NCI-H446 (cell line): ENCODE measurements around the gene SH3BP4.
"Not testable (repeated sequence)": the region's sequence is repeated elsewhere in the genome, so short reads cannot be mapped to it uniquely, and the experiment has no call there.

Source experiments
- DNase-seq, 2 experiments: peaks; one replicate each; lab custom pipeline; 2025; lab: John Stamatoyannopoulos, UW

SH3BP4 gene

DNA sequence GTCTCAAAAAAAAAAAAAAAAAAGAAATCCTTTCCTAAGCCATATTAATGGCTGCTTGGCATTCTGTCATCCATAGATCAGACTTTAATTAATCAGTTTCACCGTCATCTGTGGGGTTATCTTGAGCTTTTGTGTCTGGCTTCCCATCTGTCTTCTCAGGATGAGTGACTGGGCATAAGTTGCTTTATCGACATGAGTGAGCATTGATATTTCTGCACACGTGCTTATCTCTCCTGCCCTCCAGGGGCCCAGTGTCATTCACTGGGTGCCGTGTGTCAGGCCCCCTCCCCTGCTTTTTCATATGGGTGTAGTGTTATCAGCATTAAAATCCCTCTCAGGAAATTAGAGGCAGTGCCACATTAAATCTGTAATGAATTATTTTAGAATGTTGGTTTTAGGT lies 65.6 kb downstream of the SH3BP4 start:
- no peak for DNase-seq

DNA sequence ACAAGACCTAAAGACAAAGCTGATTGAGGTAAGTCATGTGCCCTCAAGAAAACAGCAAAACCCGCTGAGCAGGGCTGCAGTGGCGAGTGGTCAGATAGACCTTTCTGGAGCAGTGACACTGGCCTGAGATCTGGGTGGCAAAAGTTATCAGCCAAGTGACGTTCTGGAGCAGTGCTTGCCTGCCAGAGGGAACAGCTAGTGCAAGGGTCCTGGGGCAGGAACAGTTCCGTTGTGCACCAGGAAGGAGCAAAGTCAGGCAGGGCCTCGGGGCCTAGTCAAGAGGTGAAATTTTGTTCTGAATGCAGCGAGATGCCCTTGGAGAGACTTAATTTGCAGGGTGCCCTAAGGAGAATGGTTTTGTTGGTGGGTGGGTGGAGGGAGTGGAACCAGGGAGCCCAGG lies 67.0 kb downstream of the SH3BP4 start:
- DNase-seq = no peak

DNA sequence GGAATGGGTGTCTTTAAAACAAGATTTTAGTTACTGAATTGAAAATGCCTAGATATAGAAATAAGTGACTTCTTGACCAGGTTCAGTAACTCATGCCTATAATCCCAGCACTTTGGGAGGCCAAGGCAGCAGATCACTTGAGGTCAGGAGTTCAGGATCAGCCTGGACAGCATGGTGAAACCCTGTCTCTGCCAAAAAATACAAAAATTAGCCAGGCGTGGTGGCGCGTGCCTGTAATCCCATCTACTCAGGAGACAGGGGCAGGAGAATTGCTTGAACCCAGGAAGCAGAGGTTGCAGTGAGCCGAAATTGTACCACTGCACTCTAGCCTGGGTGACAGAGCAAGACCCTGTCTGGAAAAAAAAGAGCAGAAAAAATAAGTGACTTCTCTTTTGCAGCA lies 68.3 kb downstream of the SH3BP4 start:
- not testable (repeated sequence) for DNase-seq

DNA sequence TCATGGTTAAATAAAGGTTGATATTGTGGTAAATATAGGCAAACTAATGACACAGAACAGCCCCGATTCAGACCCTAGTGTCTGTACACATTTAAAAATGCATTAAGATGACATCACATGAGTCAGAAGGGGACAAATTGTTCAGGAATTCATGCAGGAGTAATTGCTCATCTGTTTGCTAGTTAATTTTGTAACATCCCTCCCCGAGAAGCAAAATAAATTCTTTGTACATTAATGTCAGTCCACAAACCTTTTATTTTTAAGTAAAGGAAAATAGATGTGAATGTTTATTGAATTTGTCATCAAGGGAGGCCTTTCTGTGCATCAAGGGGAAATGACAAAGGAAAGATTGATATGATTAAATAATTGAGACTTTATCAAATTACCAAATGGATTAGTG lies 69.9 kb downstream of the SH3BP4 start:
- no peak for DNase-seq

DNA sequence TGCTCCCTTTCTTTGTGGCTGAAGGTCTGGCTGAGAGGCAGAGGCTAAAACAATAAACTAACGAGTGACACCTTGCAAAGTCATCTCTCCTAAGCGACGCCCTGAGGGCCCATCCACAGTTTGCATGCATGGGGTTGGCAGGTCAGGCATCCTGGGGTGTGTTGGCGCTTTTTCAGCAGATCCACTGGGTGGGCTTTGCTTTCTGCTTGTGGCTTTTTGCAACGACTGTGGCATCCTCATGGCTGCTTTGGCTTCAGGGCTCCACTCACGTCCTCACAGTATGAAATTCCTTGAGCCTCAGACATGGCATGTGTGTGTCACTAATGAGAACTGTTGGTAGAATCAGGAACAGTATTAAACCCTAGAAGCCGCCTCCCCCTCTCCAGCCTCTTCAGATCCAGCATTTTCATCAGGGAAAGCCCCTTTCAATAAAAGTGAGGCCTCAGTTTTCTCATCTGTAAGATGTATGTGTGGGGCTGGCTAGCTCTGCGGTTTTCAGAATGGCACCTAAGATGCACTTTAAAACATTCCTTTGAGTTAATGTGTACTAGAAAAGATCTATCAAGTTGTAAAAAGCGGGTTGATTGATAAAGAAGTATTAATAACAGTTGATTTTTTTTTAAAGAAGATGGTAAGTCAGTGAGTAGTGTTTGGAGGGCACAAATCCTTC lies 72.5 kb downstream of the SH3BP4 start:
- no peak for DNase-seq

DNA sequence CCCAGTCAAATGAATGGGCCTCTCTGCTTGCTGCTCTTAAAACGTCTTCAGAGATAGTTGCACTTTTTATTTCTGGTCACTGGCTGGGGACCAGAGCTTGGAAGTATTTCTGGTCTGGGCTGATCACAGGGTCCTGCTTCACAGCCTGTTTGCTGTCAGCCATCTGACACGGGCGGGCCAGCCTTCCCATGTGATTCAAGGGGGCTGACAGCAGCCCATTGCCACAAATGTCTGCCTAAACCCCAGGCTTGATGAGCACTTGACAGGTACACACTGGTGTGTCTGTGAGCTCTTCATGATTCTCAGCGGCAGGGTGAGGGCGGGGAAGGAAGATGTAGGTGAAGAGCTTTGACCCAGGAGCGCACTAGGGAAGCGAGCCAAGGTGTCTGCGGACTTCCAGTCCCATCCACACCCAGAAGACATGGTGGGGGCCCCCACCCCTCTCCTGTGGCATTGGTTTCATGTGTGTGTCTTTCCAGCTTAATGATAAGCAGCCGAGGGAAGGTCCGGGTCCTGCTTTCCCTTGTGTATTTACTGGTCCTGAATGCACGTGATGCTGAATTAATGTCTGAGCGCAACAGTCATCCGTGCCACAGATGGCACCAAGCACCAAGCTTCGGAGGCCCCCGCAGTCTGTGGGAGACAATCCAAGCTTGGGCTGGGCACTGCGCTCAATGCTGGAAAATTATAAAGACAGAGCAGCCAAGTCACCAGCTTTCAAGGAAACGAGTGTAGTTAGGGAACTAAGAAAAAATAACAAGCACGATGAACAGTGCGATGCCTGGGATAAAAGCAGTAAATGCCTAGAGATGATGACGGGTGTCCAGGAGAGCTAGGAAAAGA lies 73.3 kb downstream of the SH3BP4 start:
- DNase-seq = peak; percentile 68 to 91

DNA sequence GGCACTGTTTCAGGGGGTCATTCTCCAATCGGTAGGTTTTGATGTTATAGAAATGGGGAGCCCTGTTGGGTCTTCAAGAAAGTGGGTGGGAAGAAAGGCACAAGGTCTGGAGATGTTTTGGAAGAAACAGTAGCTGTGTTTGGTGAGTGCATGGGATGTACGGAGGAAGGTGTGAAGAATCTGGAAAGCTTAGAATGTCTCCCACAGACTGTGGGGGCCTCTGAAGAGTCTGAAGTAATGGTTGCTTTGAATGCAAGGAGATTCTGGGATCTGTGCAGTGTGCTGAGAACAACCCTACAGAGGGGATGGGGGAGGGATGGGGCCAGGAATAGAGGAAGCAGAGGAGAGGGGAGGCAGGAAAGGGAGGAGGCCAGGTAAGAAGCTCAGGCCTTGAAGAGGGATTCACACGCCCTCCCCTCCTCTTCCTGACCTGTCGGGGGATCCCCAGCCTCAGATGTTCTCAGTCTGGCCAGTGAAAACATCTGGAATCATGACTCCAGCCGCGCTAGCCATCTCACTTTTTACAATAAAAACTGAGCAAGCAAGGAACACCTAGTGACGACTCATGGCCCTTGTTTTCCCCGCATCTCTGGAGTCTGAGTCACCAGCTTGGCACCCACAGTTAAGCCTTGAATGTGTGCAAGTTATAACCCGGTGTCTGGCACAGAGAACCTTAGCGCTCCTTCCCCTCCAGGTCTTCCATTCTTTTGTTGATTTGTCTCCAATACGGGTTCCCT lies 74.2 kb downstream of the SH3BP4 start:
- peak; percentile 50 to 61 for DNase-seq

DNA sequence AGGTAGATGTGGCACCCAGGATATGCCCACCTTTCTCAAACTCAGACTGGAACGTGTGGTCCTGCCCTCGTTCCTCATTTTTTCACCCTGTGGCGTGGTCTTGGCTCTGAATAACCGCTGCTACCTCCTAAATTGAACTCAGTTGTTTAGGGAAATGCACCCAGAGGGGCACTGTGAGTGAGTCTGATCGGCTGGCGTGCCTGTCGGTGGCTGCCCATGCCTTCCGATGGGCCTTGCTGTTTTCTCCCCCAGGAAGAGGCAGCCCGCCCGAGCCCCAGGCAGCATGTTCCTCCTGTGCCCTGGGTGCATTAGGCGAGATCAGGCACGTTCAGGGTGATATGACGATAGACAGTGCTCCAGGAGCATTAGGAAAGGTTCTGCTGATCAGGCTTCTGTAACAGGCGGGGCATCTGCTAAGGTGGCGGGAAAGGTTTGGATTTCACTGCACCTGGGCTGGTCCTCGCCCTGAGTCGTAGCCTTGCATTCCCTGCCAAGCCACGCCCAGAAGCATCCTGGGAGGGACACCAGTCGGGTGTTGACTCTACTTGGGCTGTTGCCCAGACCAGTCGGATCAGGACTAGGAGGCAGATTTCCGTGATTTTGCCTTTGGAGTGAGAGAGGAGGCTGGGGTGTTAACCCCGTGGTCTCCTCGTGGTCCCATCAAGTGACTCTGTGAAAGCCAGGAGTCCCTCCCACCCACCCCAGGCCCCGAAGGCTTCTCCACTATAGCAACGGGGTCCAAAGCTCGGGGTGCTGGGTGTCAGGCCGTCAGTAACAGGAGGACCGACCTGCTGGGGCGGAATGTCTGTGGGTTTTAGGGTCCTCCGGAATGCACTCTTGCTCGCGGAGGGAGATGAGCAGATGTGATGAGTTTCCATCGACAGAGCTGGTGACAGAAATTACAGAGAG lies 75.1 kb downstream of the SH3BP4 start:
- peak; percentile 90 to 95 for DNase-seq

DNA sequence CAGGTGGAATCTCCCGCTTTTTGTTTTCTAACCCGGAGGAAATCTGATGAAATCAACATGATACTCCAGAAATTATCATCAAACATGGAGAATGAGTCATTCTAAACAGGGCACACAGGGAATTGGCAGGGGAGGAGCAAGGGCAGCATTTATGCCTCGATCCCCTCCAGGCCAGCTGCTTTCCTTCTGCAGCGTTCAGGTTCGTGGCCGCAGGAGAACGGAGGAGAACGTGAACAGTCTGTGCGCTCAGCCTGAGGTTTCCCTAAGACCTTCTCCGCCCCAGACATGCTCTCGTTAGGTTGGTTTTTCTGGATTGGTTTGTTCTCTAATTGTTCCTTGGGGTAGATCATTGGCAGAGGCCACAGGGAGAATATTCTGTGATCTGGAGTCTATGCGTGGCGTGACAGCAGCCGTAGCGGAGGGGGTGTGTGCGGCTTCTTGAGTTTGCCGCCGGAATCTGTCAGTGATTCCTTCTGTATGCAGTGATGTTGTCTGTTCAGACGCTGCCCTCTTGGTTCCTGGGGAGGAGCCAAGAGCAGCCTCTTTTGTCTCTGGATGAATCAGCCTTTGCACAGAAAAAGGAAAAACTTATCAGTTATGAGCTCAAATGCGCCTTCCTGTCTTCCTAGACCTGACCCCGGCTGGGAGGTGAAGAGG lies 75.9 kb downstream of the SH3BP4 start:
- peak in 1 of 2 experiments; percentile 55 for DNase-seq

DNA sequence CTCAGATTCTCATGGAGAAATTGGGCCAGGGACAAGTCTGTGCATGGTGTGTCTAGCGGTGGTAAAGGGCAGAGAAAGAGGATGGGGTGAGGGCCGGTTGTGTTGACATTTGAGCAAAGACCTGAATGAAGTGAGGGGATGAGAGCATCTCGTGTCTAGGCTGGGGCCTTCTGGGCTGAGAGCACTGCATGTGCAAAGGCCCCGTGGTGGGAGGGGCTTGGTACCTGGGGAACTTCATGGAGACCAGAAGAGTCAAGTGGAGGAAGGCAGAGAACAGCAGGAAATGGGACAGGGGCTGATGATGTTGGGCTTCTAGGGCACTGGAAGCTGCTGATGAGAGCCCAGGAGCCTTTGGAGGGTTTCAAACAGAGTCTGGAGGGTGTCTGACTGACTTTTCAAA lies 76.8 kb downstream of the SH3BP4 start:
- no peak for DNase-seq

DNA sequence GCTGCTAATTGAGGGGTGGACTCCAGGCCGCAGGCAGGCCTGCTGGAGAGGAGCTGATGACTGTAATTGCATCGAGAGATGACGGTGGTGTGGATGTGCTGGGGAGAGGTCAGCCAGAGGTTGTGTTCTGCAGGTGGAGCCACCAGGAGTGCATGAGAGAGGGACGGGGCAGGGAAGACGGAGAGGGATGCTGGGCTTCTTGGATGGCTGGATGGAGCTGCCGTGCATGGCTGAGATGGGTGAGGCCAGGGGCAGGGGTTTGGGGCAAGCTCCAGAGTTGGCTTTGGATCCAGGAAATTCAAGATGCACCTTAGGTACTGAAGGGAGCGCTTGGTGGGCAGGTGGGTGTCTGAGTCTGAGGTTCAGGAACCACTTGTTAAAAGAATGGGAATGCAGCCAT lies 77.2 kb downstream of the SH3BP4 start:
- DNase-seq = no peak

DNA sequence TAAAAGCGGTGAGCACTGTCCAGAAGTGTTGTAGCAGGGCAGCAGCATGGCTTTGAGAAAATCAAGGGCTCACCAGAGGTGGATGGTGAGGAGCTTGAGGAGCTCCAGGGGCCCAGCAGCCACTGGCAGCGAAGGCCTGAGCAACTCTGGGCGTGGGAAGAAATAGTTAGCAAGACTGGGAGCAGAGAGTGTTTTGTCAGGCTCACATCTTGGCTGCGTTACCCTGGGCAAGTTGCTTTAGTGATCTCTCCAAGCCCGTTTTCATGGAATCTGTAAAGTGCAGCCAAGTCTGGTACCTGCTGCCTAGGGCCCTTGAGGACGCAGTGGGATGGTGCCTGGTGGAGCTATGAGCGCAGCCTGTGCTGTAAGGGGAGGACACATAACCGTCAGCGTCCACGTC lies 78.3 kb downstream of the SH3BP4 start:
- no peak for DNase-seq

DNA sequence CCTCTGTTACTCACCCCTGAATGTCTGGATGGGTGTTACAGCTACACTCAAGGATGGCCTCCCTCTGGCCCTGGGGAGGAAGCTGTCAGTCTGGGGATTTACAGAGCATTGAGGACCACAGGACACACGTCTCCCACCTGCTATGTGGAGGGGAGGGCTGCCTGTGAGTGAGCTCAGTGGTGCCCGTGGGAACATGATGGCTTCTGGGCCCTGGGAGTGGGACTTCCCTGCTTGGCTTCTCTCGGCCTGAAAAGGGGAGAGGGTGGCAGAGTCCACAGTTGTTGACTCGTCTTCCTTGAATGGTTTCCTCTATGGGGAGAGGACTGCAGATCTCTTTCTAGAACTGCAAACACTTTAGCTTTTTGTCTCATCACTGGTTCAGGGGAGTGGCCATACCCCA lies 79.1 kb downstream of the SH3BP4 start:
- DNase-seq = no peak

DNA sequence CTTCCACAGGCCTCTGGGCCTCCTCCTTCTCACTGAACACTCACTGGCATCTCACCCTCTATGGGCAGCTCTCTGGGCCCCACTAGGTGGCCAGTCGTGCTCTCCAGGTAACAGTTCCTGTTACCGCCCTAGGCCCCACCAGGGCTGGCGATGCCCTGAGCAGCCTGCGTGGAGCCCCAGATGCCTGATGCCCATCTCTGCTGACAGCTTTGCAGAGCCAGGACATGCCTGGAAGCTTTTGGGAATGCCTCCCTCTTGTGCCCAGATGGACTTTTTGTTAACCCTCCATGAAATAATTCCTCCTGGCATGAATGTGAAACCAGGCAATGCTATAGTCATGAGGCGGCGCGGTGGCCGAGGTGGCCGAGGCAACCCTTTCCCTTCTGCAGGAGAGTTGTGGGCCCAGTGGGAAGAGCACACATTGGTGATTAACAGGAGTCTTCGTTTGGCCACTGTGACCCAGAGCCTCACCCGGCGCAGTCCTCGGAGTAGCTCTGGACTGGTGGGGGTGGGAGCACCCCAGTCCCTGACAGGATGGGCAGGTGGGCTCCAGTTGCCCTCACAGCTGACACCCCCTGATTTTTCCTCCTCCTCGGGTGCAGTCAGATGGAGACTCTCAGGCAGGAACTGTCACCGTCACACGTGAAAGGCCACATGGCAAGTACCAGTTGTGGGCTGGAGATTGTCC lies 80.0 kb downstream of the SH3BP4 start:
- DNase-seq = no peak

DNA sequence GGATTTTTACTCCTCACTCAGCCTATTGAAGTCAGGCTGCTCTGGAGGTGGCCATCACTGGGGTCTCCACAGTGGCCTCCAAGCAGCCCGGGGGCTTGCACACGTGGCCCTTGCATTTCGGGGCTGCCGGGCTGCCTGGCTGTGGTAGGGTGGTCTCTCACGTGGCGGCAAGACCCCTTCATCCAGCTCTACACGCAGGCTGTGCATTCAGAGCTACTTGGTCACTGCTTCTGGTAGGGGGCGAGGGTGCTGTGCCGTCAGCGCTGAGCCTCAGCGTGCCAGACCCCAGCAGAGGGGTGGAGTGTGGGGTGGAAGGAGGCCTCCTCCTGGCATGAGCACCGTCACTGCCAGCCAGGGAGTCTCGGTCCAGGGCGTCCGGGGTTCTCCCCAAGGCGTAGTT lies 80.6 kb downstream of the SH3BP4 start:
- DNase-seq = no peak

DNA sequence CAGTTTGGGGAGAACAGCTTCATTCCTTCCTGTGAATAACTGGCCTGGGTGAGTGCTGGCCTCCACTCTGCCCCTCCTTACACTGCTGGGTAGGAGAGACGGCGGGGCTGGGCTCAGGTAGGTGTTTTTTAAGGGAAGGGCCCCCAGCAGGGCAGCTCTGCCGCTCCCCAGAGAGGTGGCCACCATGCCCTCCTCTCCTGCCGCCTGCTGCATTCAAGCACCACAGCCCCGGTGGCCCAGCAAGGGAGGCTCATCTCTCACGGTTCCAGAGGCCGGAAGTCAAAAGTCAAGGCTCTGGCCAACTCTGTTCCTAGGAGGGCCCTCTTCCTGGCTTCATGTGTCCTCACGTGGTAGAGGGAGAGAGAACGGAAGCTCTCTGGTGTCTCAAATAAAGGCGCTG lies 81.1 kb downstream of the SH3BP4 start:
- DNase-seq = no peak

DNA sequence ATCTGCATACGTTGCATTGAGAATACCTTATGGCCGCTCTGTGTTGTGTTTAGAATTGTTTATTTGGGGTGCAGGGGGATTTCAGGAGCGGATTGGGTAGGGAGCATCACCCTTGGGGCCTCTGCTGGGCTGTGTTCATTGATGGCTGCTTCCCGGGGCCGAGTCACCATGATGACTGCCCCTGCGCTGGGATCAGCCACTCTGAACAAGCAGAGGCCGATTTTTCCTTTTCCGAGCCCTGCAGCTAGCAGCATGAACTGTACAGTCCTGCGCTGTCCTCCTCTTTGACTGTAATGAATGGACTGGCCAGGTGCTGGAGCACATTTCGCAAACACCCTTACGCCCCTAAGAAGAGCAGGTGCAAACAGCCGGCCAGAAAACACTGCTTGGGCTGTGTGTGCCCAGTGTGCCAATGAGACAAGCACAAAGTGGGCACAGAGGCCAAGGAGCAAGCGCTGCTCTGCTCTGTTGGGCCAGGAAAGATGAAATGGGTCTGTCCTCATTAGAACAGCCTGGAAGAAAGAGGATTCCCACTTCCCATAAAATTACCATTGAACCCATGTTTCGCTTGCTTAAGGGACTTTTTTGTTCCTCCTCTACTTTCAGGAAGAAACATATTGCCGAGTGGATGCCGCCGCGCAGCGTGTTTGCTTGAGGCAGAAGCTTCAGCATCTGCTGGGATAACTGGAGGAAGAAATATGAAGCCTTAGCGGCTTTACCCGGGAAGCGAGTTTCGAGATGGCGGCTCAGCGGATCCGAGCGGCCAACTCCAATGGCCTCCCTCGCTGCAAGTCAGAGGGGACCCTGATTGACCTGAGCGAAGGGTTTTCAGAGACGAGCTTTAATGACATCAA lies 82.7 kb downstream of the SH3BP4 start:
- no peak for DNase-seq

DNA sequence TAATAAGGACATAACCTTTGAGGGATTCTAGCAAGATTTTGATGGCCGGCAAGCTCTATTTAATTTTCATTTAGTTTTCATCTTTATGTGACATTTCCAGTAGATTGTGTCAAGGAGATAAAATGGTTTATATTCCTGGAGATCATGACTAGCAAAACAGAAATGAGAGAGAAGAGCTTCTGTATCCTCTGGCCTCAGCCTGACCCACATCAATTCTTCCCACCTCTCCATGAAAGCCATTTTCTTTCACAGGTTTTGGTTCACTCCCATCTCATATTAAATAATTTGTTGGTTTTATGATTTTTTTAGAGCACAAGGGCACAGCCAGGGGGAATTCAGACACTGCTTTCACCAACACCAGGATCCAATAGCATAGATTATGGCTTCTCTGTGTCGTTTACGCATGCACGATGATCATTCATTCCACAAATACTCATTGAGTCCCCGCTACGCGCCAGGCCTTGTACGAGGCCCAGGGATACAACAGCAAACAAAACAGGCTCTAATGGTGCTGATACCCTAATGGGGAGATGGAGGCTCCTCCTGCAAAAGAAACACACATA lies 85.9 kb downstream of the SH3BP4 start:
- no peak for DNase-seq

DNA sequence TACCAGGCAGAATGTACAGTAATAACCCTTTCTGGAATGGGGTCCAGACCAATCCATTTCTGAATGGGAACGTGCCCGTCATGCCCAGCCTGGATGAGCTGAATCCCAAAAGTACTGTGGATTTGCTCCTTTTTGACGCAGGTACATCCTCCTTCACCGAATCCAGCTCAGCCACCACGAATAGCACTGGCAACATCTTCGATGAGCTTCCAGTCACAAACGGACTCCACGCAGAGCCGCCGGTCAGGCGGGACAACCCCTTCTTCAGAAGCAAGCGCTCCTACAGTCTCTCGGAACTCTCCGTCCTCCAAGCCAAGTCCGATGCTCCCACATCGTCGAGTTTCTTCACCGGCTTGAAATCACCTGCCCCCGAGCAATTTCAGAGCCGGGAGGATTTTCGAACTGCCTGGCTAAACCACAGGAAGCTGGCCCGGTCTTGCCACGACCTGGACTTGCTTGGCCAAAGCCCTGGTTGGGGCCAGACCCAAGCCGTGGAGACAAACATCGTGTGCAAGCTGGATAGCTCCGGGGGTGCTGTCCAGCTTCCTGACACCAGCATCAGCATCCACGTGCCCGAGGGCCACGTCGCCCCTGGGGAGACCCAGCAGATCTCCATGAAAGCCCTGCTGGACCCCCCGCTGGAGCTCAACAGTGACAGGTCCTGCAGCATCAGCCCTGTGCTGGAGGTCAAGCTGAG lies 89.6 kb downstream of the SH3BP4 start:
- DNase-seq = no peak
